ACC112 (cell line): ENCODE measurements around the gene MYO16.

Experiments
- H2AFZ ChIP-seq: fragments of 200-600 bp; sonication (generic); one replicate; pipeline ENCODE4 v1.6.0; 2017; ENCODE audit warnings: antibody characterized with exemption, low read length; ENCODE audit not compliant: unreplicated experiment
- H3K27ac ChIP-seq: fragments of 200-600 bp; sonication (generic); 2 replicates; pipeline ENCODE4 v1.5.1; 2014; ENCODE audit warnings: low read depth, mild to moderate bottlenecking, antibody characterized with exemption, low read length, moderate library complexity
- H3K27me3 ChIP-seq: fragments of 200-600 bp; sonication (generic); 2 replicates; pipeline ENCODE4 v1.6.1; 2014; ENCODE audit warnings: mild to moderate bottlenecking, antibody characterized with exemption, low read length, moderate library complexity, mixed read lengths; ENCODE audit not compliant: insufficient read depth
- H3K36me3 ChIP-seq: fragments of 200-600 bp; sonication (generic); 2 replicates; pipeline ENCODE4 v1.6.1; 2016; ENCODE audit warnings: mild to moderate bottlenecking, antibody characterized with exemption, low read length, moderate library complexity, mixed read lengths; ENCODE audit not compliant: insufficient read depth
- H3K4me1 ChIP-seq: fragments of 200-600 bp; sonication (generic); one replicate; pipeline ENCODE4 v1.6.1; 2016; ENCODE audit warnings: low read length, mixed read lengths; ENCODE audit not compliant: insufficient read depth, unreplicated experiment, control insufficient read depth
- H3K4me3 ChIP-seq: fragments of 200-600 bp; sonication (generic); 2 replicates; pipeline ENCODE4 v1.5.1; 2014; ENCODE audit warnings: mild to moderate bottlenecking, low read depth, low read length
- H3K79me2 ChIP-seq: fragments of 200-600 bp; sonication (generic); one replicate; pipeline ENCODE4 v1.6.0; 2016; ENCODE audit warnings: low read length; ENCODE audit not compliant: control insufficient read depth, unreplicated experiment, insufficient read depth

Gene MYO16

DNA sequence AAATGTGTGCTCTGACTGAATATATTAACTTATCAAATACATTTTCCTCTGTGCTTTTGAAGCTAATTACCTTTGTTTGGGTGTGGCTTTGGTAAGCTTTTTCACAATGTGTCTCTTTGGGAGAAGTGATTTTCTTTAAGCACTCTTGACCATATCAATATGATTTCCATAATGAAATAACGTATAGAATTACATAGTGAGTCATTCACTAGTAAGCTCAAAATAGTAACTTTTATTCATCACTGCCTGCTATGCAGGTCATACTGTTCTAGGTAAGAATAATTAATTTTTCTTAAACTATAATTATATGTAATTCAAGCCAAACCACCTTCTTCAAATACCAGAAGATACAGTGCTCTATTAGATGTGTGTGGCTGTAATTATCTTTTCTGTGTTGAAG lies 480.7 kb downstream of the MYO16 start:
- no peaks in the 10 kb centered on the region for H3K27me3 ChIP-seq
- no peak overlapping the region for H3K27ac ChIP-seq
- no peaks in the 10 kb centered on the region for H3K36me3 ChIP-seq
- no peak overlapping the region for H3K4me3 ChIP-seq
- H3K4me1 ChIP-seq, result no peaks in the 10 kb centered on the region
- H3K79me2 ChIP-seq, result no peaks in the 10 kb centered on the region
- no peak overlapping the region for H2AFZ ChIP-seq

DNA sequence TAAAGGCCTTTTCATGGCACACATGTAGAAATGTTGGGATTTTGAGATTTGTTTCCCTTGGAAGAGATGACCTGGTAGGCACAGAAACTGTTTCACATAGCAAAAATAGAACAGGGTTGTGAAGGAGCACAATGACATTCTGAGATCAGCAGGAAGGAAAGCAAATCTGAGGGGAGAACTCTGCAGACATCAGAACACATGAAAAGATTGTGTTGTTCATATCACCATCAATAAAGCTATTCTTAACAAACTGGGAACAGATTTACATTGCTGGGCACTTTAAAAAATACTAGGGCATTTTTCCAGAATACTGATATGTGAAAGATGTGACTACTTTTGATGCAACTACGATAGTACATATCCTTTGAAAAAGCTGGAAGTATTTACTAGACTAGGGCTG lies 481.7 kb downstream of the MYO16 start:
- Histone ChIP-seq H2AFZ (no peak overlapping the region), H3K4me3 (no peak overlapping the region), H3K36me3 (no peaks in the 10 kb centered on the region), H3K4me1 (no peaks in the 10 kb centered on the region), H3K27me3 (no peaks in the 10 kb centered on the region), H3K27ac (no peak overlapping the region), H3K79me2 (no peaks in the 10 kb centered on the region)

DNA sequence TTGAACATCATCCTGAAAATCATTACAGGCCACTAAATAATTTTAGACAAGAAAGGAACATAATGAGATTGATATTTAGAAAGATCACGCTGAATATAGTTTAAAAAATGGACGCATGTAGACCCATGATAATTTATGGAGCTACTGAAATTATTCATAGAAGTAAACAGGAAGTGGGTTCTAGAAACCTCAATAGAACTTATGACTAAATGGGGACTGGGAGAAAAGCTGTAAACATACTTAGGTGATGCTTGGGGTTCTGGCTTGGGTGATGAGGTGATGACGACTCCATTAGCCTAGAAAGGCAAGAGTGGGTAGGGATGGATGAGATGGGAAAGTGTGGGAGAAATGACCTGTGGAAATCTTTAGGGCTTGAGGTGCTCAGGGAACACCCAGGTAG lies 484.0 kb downstream of the MYO16 start:
- H3K27me3 ChIP-seq, result no peaks in the 10 kb centered on the region
- no peaks in the 10 kb centered on the region for H3K79me2 ChIP-seq
- H3K4me3 ChIP-seq, result no peak overlapping the region
- H2AFZ ChIP-seq, result no peak overlapping the region
- no peak overlapping the region for H3K27ac ChIP-seq
- H3K4me1 ChIP-seq, result no peaks in the 10 kb centered on the region
- H3K36me3 ChIP-seq, result no peaks in the 10 kb centered on the region

DNA sequence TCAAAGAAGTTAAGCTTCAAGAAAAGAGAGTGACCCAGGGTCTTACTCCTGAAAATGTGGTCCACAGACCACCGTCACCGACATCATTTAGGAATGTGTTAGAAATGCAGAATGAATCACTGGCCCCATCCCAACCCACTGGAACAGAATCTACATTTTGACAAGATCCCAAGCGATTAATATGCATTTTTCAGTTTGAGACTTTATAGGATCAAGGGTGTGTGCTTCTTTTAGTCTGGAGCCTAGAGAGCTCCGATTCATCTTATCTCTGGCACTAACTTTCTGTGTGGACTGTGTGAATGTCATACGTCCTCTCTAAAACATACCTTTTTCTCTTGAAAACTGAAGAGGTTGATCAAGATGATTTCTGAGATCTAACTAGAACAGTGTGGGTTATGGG lies 484.8 kb downstream of the MYO16 start:
- no peak overlapping the region for H2AFZ ChIP-seq
- H3K36me3 ChIP-seq, result no peaks in the 10 kb centered on the region
- no peaks in the 10 kb centered on the region for H3K27me3 ChIP-seq
- no peak overlapping the region for H3K4me3 ChIP-seq
- H3K79me2 ChIP-seq, result no peaks in the 10 kb centered on the region
- H3K27ac ChIP-seq, result no peak overlapping the region
- H3K4me1 ChIP-seq, result no peaks in the 10 kb centered on the region

DNA sequence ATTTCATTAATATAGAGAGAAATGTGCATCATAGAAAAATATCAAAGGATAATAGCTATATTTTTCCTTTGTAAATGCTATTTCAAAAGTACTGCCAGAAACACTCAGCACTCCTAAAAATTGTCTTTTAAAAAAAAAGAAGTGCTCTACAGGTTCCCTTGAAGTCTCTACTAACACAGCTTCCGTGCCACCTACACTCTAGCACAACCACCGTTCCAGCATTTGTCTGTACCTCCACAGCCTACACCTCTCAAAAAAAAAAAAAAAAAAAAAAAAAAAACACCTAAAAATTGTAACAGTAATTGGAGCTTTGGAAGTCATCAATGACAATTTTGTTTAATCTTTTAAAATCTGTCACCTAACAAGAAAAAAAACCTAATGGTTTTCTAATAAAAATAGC lies 485.6 kb downstream of the MYO16 start:
- Histone ChIP-seq H3K79me2 (no peaks in the 10 kb centered on the region), H2AFZ (no peak overlapping the region), H3K27me3 (no peaks in the 10 kb centered on the region), H3K4me1 (no peaks in the 10 kb centered on the region), H3K4me3 (no peak overlapping the region), H3K27ac (no peak overlapping the region), H3K36me3 (no peaks in the 10 kb centered on the region)

DNA sequence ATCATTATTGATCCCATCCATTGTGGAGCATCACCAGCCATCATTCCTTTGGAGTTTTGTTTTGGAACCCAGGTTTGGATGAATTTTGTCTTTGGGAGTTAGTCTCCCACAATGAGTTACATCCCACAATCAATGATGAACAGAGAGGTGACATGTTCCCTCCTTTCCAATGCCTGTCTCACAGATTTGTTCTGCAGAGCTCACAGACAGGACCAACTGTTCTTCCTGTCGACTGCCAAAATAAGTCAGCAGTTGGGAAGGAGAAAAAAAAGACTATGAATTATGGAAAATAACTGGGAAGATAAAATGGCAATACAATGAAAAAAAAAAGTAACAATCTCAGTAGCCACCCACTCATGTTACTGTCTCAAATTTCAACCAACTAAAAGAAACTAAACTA lies 489.1 kb downstream of the MYO16 start:
- no peaks in the 10 kb centered on the region for H3K36me3 ChIP-seq

DNA sequence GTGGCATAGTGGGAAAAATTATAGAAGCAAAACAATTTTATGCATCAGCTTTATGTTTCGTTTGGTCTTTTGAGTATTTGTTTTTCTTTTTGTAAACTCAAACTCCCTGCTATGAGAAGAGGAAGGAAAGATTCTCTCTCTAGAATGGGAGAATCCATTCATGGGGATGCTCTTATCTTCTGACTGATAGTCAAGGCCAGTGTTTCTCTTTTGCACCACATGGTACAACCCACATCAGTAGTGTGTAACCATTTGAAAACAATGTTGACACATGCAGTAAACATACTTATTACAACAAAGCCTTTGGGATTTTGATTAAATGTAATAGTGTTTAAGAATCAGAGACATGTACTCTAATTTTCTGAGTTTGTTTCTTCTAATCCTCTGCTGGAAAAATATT lies 490.5 kb downstream of the MYO16 start:
- Histone ChIP-seq H3K36me3 (no peaks in the 10 kb centered on the region), H3K27me3 (no peaks in the 10 kb centered on the region), H3K4me3 (no peak overlapping the region), H3K4me1 (no peaks in the 10 kb centered on the region), H2AFZ (no peak overlapping the region), H3K27ac (no peak overlapping the region), H3K79me2 (no peaks in the 10 kb centered on the region)

More for the DNA sequence above, 489.1 kb downstream of the MYO16 start:
- no peaks in the 10 kb centered on the region for H3K79me2 ChIP-seq
- H3K4me1 ChIP-seq, result no peaks in the 10 kb centered on the region
- no peak overlapping the region for H2AFZ ChIP-seq
- H3K27ac ChIP-seq, result no peak overlapping the region
- no peak overlapping the region for H3K4me3 ChIP-seq
- no peaks in the 10 kb centered on the region for H3K27me3 ChIP-seq

DNA sequence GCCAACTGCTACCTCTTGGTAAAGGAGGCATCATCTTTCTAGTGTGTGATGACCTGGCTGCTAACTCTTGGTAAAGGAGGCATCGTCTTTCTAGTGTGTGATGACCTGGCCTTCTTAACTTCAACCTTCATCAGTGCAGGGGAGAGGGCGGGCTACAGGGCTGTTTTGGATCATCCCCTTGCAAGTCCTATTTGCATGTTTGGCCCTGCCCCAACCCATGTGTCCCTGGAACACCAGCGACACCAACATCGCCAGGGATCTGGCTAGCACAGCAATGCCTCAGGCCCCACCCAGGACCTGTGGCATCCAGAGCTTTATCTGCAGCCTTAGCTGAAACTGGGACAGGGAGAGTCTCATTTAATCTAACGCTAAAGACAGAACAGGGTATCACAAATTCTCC lies 492.4 kb downstream of the MYO16 start:
- Histone ChIP-seq H3K27ac (no peak overlapping the region), H3K79me2 (no peaks in the 10 kb centered on the region), H3K36me3 (no peaks in the 10 kb centered on the region), H3K4me3 (no peak overlapping the region), H3K4me1 (no peaks in the 10 kb centered on the region), H2AFZ (no peak overlapping the region), H3K27me3 (no peaks in the 10 kb centered on the region)

DNA sequence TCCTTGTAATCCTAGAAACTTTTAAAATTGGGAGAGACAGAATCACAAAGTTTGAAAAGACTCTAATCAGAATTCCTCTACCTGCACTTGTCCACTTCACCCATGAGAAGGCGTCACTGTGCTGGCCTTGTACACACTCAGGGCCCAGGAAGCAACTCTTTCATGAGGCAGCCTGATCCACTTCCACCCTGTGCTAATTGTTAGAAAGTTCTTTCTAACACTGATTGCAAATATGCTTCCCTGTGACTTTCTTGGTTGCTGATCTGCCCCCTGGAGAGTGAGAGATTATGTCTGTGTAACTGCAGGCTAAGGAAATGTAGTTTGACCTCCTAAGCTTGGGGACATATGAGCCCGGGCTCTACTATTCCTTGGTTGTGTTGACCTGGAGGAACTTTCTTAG lies 494.6 kb downstream of the MYO16 start:
- H3K79me2 ChIP-seq, result no peaks in the 10 kb centered on the region
- no peaks in the 10 kb centered on the region for H3K27me3 ChIP-seq
- no peak overlapping the region for H2AFZ ChIP-seq
- H3K4me1 ChIP-seq, result no peaks in the 10 kb centered on the region
- no peaks in the 10 kb centered on the region for H3K36me3 ChIP-seq
- H3K27ac ChIP-seq, result no peak overlapping the region
- no peak overlapping the region for H3K4me3 ChIP-seq

DNA sequence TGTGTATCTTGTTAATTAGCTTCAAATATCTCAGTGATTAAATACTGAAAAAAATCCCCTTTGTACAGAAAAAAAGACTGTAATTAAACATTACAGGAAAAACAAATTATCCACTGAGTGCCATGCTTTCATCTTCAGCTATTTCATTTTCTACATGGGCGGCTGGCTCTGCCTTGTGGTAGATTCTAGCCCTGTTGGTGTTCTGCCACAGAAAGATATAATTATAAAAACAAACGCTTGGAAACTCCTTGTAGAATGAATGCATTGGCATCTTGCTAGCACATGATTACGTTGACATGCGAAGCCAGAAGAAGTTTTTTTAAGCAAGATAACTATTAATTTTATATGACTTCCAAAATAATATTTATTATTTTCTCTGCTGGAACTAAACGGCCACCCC lies 496.8 kb downstream of the MYO16 start:
- H3K4me1 ChIP-seq, result no peaks in the 10 kb centered on the region
- H3K4me3 ChIP-seq, result no peak overlapping the region
- no peak overlapping the region for H2AFZ ChIP-seq
- H3K79me2 ChIP-seq, result no peaks in the 10 kb centered on the region
- H3K27ac ChIP-seq, result no peak overlapping the region
- no peaks in the 10 kb centered on the region for H3K36me3 ChIP-seq
- no peaks in the 10 kb centered on the region for H3K27me3 ChIP-seq

DNA sequence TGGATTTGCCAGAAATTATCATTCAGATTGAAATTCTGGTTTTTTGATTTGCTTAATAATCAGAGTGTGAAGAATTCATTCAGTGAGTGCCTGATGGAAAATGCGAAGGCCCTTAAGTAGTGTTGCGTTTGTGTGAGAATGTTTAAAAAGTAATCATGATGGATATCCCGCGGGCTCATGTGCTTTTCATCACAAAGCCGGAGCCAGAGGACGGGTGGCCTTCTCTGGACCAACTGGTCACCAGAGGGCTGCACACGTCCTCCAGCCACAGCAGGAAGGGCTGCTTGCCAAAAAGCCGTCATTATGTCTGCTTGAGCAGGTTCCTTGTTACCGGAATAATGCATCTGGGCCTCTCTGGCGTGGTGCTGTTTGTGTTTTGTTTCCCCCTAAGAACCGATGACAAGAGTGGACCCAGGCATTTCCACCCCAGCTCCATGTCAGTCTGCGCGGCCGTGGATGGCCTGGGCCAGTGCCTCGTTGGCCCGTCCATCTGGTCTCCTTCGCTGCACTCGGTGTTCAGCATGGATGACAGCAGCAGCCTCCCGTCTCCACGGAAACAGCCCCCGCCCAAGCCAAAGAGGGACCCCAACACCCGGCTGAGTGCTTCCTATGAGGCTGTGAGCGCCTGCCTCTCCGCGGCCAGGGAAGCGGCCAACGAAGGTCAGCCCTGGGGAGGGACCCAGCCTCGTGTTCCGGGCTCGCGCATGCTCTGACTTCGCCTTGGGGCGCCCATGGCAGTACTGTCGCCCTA lies 497.7 kb downstream of the MYO16 start:
- Histone ChIP-seq H3K27me3 (no peaks in the 10 kb centered on the region), H3K36me3 (no peaks in the 10 kb centered on the region), H3K27ac (no peak overlapping the region), H3K79me2 (no peaks in the 10 kb centered on the region), H3K4me3 (no peak overlapping the region), H3K4me1 (no peaks in the 10 kb centered on the region), H2AFZ (no peak overlapping the region)
